ENCODE results near the gene DGKI. TPM values are rescaled to one million over a fixed set of nuclear protein-coding genes. Genes with fewer than 3 reads are reported as not detected.

Gene DGKI
- total RNA-seq, 4 donors from 2014 or later: 0.42 to 6.2 (median 2.0) TPM

DNA sequence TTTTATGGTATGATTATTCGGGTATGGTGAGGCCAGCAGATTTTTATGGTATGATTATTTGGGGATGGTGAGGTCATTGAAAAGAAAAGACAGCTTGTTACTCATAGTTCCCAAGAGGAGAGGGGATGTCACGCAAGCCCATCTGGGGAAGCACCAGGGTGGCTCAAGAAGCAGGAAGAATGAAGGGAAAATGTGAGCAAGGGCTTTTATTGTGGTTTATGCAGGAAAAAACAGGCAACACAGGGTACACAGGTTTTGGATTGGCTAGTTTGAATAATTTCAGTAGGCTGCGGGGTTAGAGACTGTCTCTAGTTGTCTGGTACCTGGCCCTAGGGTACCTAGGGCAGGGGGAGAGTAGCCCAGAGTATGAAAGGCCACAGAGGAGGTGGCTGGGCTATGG, 26.8 kb upstream of the DGKI start:
- Histone ChIP-seq H3K4me3 (no peak overlapping the region), H3K36me3 (peaks cover 25% of the 10 kb centered on the region), H3K9me3 (no peaks in the 10 kb centered on the region), H3K4me1 (no peaks in the 10 kb centered on the region), H3K27me3 (no peaks in the 10 kb centered on the region), H3K27ac (peak overlapping the region; percentile 46)
- no peak for DNase-seq (ENCODE audit: low spot score in 2 of 2)
- WGBS: 65% methylated on average over 3 of the region's 3 CpGs
- no peak for TF ChIP-seq POLR2AphosphoS5 (IDR thresholded peaks at IDR 0.05)
- no peak for TF ChIP-seq EP300 (IDR thresholded peaks at IDR 0.05)
- TF ChIP-seq, protein P1, sequence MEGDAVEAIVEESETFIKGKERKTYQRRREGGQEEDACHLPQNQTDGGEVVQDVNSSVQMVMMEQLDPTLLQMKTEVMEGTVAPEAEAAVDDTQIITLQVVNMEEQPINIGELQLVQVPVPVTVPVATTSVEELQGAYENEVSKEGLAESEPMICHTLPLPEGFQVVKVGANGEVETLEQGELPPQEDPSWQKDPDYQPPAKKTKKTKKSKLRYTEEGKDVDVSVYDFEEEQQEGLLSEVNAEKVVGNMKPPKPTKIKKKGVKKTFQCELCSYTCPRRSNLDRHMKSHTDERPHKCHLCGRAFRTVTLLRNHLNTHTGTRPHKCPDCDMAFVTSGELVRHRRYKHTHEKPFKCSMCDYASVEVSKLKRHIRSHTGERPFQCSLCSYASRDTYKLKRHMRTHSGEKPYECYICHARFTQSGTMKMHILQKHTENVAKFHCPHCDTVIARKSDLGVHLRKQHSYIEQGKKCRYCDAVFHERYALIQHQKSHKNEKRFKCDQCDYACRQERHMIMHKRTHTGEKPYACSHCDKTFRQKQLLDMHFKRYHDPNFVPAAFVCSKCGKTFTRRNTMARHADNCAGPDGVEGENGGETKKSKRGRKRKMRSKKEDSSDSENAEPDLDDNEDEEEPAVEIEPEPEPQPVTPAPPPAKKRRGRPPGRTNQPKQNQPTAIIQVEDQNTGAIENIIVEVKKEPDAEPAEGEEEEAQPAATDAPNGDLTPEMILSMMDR (IDR thresholded peaks at IDR 0.05): no peak
- no peak for TF ChIP-seq POLR2A (IDR thresholded peaks at IDR 0.05)

- WGBS: 84% methylated on average over 6 of the region's 7 CpGs
- TF ChIP-seq EP300 (IDR thresholded peaks at IDR 0.05): no peak
- peak in 2 of 3 donors; percentile 3 to 51 for TF ChIP-seq POLR2AphosphoS5 (IDR thresholded peaks at IDR 0.05)
- TF ChIP-seq, protein P1 (IDR thresholded peaks at IDR 0.05): no peak
- DNase-seq (ENCODE audit: low spot score in 2 of 2): no peak
- no peaks in the 10 kb centered on the region for H3K4me1 ChIP-seq
- H3K4me3 ChIP-seq: no peak overlapping the region
- H3K9me3 ChIP-seq: no peaks in the 10 kb centered on the region
- no peak overlapping the region for H3K27ac ChIP-seq
- H3K27me3 ChIP-seq: no peaks in the 10 kb centered on the region
- peaks cover 23% of the 10 kb centered on the region for H3K36me3 ChIP-seq
Measured at GRCh38 chr7:137871170-137871915, 24.6 kb upstream of the DGKI start.

- DNase-seq (ENCODE audit: low spot score in 2 of 2): no peak
- Histone ChIP-seq H3K27me3 (no peaks in the 10 kb centered on the region), H3K9me3 (no peaks in the 10 kb centered on the region), H3K27ac (no peak overlapping the region), H3K36me3 (peaks cover 25% of the 10 kb centered on the region), H3K4me3 (no peak overlapping the region), H3K4me1 (no peaks in the 10 kb centered on the region)
- TF ChIP-seq POLR2A (IDR thresholded peaks at IDR 0.05) (no peak), EP300 (IDR thresholded peaks at IDR 0.05) (no peak), POLR2AphosphoS5 (IDR thresholded peaks at IDR 0.05) (no peak)
- TF ChIP-seq, protein P1 (IDR thresholded peaks at IDR 0.05): no peak
Measured at GRCh38 chr7:137870684-137871083, 23.9 kb upstream of the DGKI start.

- Histone ChIP-seq H3K27me3 (no peaks in the 10 kb centered on the region), H3K4me1 (no peaks in the 10 kb centered on the region), H3K9me3 (no peaks in the 10 kb centered on the region), H3K27ac (no peak overlapping the region), H3K36me3 (peaks cover 21% of the 10 kb centered on the region), H3K4me3 (no peak overlapping the region)
- DNase-seq (ENCODE audit: low spot score in 2 of 2): no peak
- 91% methylated on average over 1 of the region's 1 CpG for WGBS
- no peak for TF ChIP-seq POLR2AphosphoS5 (IDR thresholded peaks at IDR 0.05)
Measured at GRCh38 chr7:137870078-137870477, 23.3 kb upstream of the DGKI start.

DNA sequence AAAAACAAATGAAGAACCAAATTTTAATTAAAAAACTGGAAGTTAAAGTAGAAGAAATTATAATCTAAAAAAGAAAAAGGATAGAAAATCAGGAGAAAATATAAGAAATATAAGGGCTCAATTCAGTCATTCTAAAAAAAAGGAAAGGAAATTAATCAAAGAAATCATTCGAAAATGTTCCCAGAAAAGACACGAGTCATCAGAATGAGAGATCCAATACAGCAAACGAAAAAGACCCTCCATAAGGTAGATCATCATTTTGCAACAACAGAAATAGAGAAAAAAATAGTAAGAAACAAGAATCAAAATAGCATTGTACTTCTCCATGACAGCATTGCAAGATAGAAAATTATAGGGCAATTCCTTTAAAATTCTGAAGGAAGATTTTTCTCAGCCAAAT, 22.5 kb upstream of the DGKI start:
- no peaks in the 10 kb centered on the region for H3K9me3 ChIP-seq
- H3K36me3 ChIP-seq: peaks cover 21% of the 10 kb centered on the region
- WGBS: 92% methylated on average over 3 of the region's 3 CpGs

More for the DNA sequence above, 22.5 kb upstream of the DGKI start:
- TF ChIP-seq POLR2AphosphoS5 (IDR thresholded peaks at IDR 0.05) (no peak), POLR2A (IDR thresholded peaks at IDR 0.05) (no peak), EP300 (IDR thresholded peaks at IDR 0.05) (no peak)
- TF ChIP-seq, protein P1 (IDR thresholded peaks at IDR 0.05): no peak
- Histone ChIP-seq H3K4me3 (no peak overlapping the region), H3K27me3 (no peaks in the 10 kb centered on the region), H3K4me1 (no peaks in the 10 kb centered on the region), H3K27ac (no peak overlapping the region)
- DNase-seq (ENCODE audit: low spot score in 2 of 2): no peak

All from suprapubic skin (tissue), 4 donors.